HepG2 (cell line): ENCODE results near the gene LITAF. TPM values are rescaled to one million over a fixed set of nuclear protein-coding genes. Genes with fewer than 3 reads are reported as not detected.
A peak's percentile ranks its signal among the peaks of the same experiment; 100 is the strongest.

Experiments
- AHR ChIP-seq: IDR thresholded peaks from 2 replicates; pipeline ENCODE4 v1.6.1; 2018; ENCODE audit warnings: missing genetic modification reagents, missing compliant biosample characterization
- ARID4A ChIP-seq: sonication (generic); formaldehyde crosslinking; IDR thresholded peaks from 2 replicates; pipeline ENCODE4 v1.5.0; 2020; ENCODE audit warnings: mild to moderate bottlenecking, missing genetic modification reagents, borderline replicate concordance
- E2F5 ChIP-seq: sonication (generic); formaldehyde crosslinking; conservative IDR thresholded peaks from 2 replicates; pipeline ENCODE4 v1.4.0; 2020; ENCODE audit warnings: missing genetic modification reagents
- FOXA3 ChIP-seq: IDR thresholded peaks from 2 replicates; pipeline ENCODE4 v1.6.1; 2016; ENCODE audit warnings: missing genetic modification reagents, missing compliant biosample characterization
- HOXA3 ChIP-seq: sonication (generic); formaldehyde crosslinking; IDR thresholded peaks from 2 replicates; pipeline ENCODE4 v1.5.0; 2020; ENCODE audit warnings: missing genetic modification reagents
- IRF9 ChIP-seq: sonication (generic); formaldehyde crosslinking; IDR thresholded peaks from 2 replicates; pipeline ENCODE4 v1.8.0; 2022; ENCODE audit warnings: missing genetic modification reagents, mild to moderate bottlenecking, borderline replicate concordance
- JDP2 ChIP-seq: sonication (generic); formaldehyde crosslinking; IDR thresholded peaks from 2 replicates; pipeline ENCODE4 v1.8.1; 2022; ENCODE audit warnings: missing genetic modification reagents, borderline replicate concordance
- KDM2A ChIP-seq: sonication (generic); formaldehyde crosslinking; IDR thresholded peaks from 2 replicates; pipeline ENCODE4 v1.4.0; 2020; ENCODE audit warnings: low read depth, missing genetic modification reagents, borderline replicate concordance
- MEF2D ChIP-seq: sonication (generic); formaldehyde crosslinking; IDR thresholded peaks from 2 replicates; pipeline ENCODE4 v1.5.1; 2020; ENCODE audit warnings: mild to moderate bottlenecking, missing genetic modification reagents
- NFKB2 ChIP-seq: sonication (generic); formaldehyde crosslinking; IDR thresholded peaks from 2 replicates; pipeline ENCODE4 v1.4.0; 2020; ENCODE audit warnings: missing genetic modification reagents, borderline replicate concordance
- PHB2 ChIP-seq: fragments of 450-650 bp; IDR thresholded peaks from 2 replicates; pipeline ENCODE4 v1.6.1; 2018; ENCODE audit not compliant: partially characterized antibody
- SNAPC4 ChIP-seq: sonication (generic); formaldehyde crosslinking; IDR thresholded peaks from 2 replicates; pipeline ENCODE4 v1.4.0; 2020; ENCODE audit warnings: mild to moderate bottlenecking, missing genetic modification reagents
- ZNF230 ChIP-seq: sonication (generic); formaldehyde crosslinking; IDR thresholded peaks from 2 replicates; pipeline ENCODE4 v1.4.0; 2020; ENCODE audit warnings: mild to moderate bottlenecking, missing genetic modification reagents
- ZNF619 ChIP-seq: sonication (generic); formaldehyde crosslinking; IDR thresholded peaks from 2 replicates; pipeline ENCODE4 v1.4.0; 2020; ENCODE audit warnings: mild to moderate bottlenecking, missing genetic modification reagents
- ZNF704 ChIP-seq: sonication (generic); formaldehyde crosslinking; IDR thresholded peaks from 2 replicates; pipeline ENCODE4 v1.8.1; 2023; ENCODE audit warnings: mild to moderate bottlenecking, inconsistent platforms, moderate library complexity, missing genetic modification reagents, borderline replicate concordance
- polyA plus RNA-seq, 8 experiments: library from polyadenylated mRNA; depleted of rRNA in 3 of 8; stranded (reverse) in 7 of 8; unstranded in 1 of 8; fragments of >200 nt; fragmentation: Illumina TruSeq in 4 of 8; extraction: Trizol in 4 of 8; gene quantifications; 2 replicates each; pipeline versions ENCODE4 v1.2.1 to v1.2.3, GENCODE V29; 2011 to 2016; ENCODE audit warnings: low read depth in 4 of 8, missing spikeins in 1 of 8, mixed read lengths in 1 of 8; ENCODE audit not compliant: insufficient read depth in 1 of 8
- total RNA-seq, 5 experiments: library from RNA; depleted of rRNA; stranded (reverse); fragments of >200 nt; fragmentation: Illumina TruSeq; extraction: Trizol; gene quantifications; 2 replicates each; pipeline ENCODE4 v1.2.3, GENCODE V29; 2016; ENCODE audit warnings: low read depth in 1 of 5

LITAF gene
- total and polyA plus RNA-seq, 2 of the 13 experiments (the other 11 are each of a cell fraction or from before 2014, with no cell fraction given) = 80.1 to 141 TPM

- TF ChIP-seq ARID4A (CRISPR knock-in tag) = peak; percentile 59; the same call in 1 of the 2 replicates
- peak; percentile 68; the same call in 1 of the 2 replicates for TF ChIP-seq IRF9 (CRISPR knock-in tag)
- TF ChIP-seq E2F5 (CRISPR knock-in tag) = 0 out of 2 replicates have a peak, but pooled peaks have one; percentile 48
- peak; percentile 58; the same call in 1 of the 2 replicates for TF ChIP-seq KDM2A (CRISPR knock-in tag)
- TF ChIP-seq NFKB2 (CRISPR knock-in tag) = peak; percentile 86; the same call in 1 of the 2 replicates
- TF ChIP-seq HOXA3 (CRISPR knock-in tag) = peak; percentile 71
- no peak for TF ChIP-seq JDP2 (CRISPR knock-in tag)
- TF ChIP-seq ZNF230 (CRISPR knock-in tag) = peak; percentile 59; the same call in 1 of the 2 replicates
- TF ChIP-seq MEF2D (CRISPR knock-in tag) = peak; percentile 47; the same call in 1 of the 2 replicates
- no peak; the same call in 1 of the 2 replicates for TF ChIP-seq FOXA3 (CRISPR knock-in tag)
- no peak; the same call in 1 of the 2 replicates for TF ChIP-seq ZNF704 (CRISPR knock-in tag)
- TF ChIP-seq ZNF619 (CRISPR knock-in tag) = peak; percentile 96
- no peak for TF ChIP-seq SNAPC4 (CRISPR knock-in tag)
- peak; percentile 23; the same call in 1 of the 2 replicates for TF ChIP-seq AHR (CRISPR knock-in tag)
- no peak for TF ChIP-seq PHB2
Observed at GRCh38 chr16:11585460-11586377, 1.0 kb downstream of the LITAF start (continued).
